Fibroblast of peridontal ligament (primary cell): ENCODE measurements around the gene ESR2.
A peak's percentile ranks its signal among the peaks of the same experiment; 100 is the strongest.
"Not testable (repeated sequence)": the region's sequence is repeated elsewhere in the genome, so short reads cannot be mapped to it uniquely, and the experiment has no call there.

Experiments used
- DNase-seq: peaks from one replicate; pipeline ENCODE4 v3.0.0-alpha.2; 2010; ENCODE audit errors: extremely low read depth

Gene ESR2

GRCh38 chr14:64040044-64040443 is 254.1 kb downstream of the ESR2 start:
- DNase-seq, result peak; percentile 46

GRCh38 chr14:64038841-64039542 is 255.2 kb downstream of the ESR2 start:
- DNase-seq, result peak; percentile 46

GRCh38 chr14:64037869-64038745 is 256.1 kb downstream of the ESR2 start:
- not testable (repeated sequence) for DNase-seq

GRCh38 chr14:64035143-64035542 is 259.0 kb downstream of the ESR2 start:
- DNase-seq, result peak; percentile 81
